Small intestine (tissue), 7 donors: ENCODE measurements around the gene EEF1AKMT1. TPM values are rescaled to one million over a fixed set of nuclear protein-coding genes. Genes with fewer than 3 reads are reported as not detected.

Source experiments
- DNase-seq, 2 donors: peaks; one replicate each; pipeline versions ENCODE4 v3.0.0 to v3.0.0-alpha.2; 2013
- FAIRE-seq: peaks from 2 replicates; lab custom pipeline; 2012; peaks lifted over from hg19 to GRCh38; lab: Jason Lieb, UNC
- H3K27ac ChIP-seq, 3 donors: one replicate each; pipeline ENCODE4 v1.5.1; 2013; ENCODE audit warnings: low read length in 2 of 3, mild to moderate bottlenecking in 2 of 3, control low read depth in 1 of 3, inconsistent platforms in 1 of 3, low read depth in 1 of 3, moderate library complexity in 1 of 3
- H3K27me3 ChIP-seq, 3 donors: one replicate each; pipeline ENCODE4 v1.6.1; 2013; ENCODE audit warnings: low read length in 3 of 3, inconsistent platforms in 1 of 3; ENCODE audit not compliant: control insufficient read depth in 3 of 3, insufficient read depth in 3 of 3
- H3K36me3 ChIP-seq, 3 donors: one replicate each; pipeline ENCODE4 v1.6.1; 2013; ENCODE audit warnings: low read length in 3 of 3, inconsistent platforms in 1 of 3, low read depth in 1 of 3, mild to moderate bottlenecking in 1 of 3, moderate library complexity in 1 of 3; ENCODE audit not compliant: control insufficient read depth in 3 of 3, insufficient read depth in 2 of 3
- H3K4me1 ChIP-seq, 3 donors: one replicate each; pipeline ENCODE4 v1.6.1; 2013; ENCODE audit warnings: low read length in 2 of 3, inconsistent platforms in 1 of 3, low read depth in 1 of 3, mild to moderate bottlenecking in 1 of 3, moderate library complexity in 1 of 3; ENCODE audit not compliant: control insufficient read depth in 3 of 3, insufficient read depth in 2 of 3
- H3K4me3 ChIP-seq, 3 donors: one replicate each; pipeline ENCODE4 v1.5.1; 2013; ENCODE audit warnings: low read length in 3 of 3, control low read depth in 1 of 3, inconsistent platforms in 1 of 3, low read depth in 1 of 3, mild to moderate bottlenecking in 1 of 3, moderate library complexity in 1 of 3
- H3K9me3 ChIP-seq, 2 donors: one replicate each; pipeline ENCODE4 v1.6.1; 2013; ENCODE audit warnings: low read depth in 1 of 2, low read length in 1 of 2; ENCODE audit not compliant: control insufficient read depth in 2 of 2, insufficient read depth in 1 of 2
- WGBS, 3 donors: extraction: QIAGEN DNeasy Blood & Tissue Kit; methylation state at CpG; one replicate each; pipeline ENCODE4 v1.1.7; 2013; 5-methylcytosine and 5-hydroxymethylcytosine counted together
- polyA plus RNA-seq, 4 donors: library from polyadenylated mRNA; stranded (reverse) in 3 of 4; unstranded in 1 of 4; fragments of 200-250 nt in 3 of 4; fragments of 120-200 nt in 1 of 4; gene quantifications; one replicate each; pipeline versions ENCODE4 v1.2.1 to v1.2.3, GENCODE V29; 2013
- donor health status: healthy with polysubstance abuse.
- donor health status: control.
- donor health status: control.
- donor health status: Bipolar disorder and iron deficiency.
- donor health status: healthy.

EEF1AKMT1 gene
- polyA plus RNA-seq, 4 donors, result 2.5 to 10.5 (median 6.1) TPM

GRCh38 chr13:20696073-20696472, 77.7 kb downstream of the EEF1AKMT1 start:
- H3K4me3 ChIP-seq, result no peak overlapping the region
- WGBS, 3 donors, result 58 to 63% (median 61%) methylated on average over 4 of the region's 4 CpGs
- H3K27me3 ChIP-seq, result peaks cover 0 to under 1% (median 0%) of the 10 kb centered on the region in 3 donors
- H3K36me3 ChIP-seq, result peaks cover 2 to 4% (median 2%) of the 10 kb centered on the region in 3 donors
- H3K27ac ChIP-seq, result no peak overlapping the region
- H3K4me1 ChIP-seq, result no peaks in the 10 kb centered on the region
- DNase-seq, result no peak
- H3K9me3 ChIP-seq, result no peaks in the 10 kb centered on the region
- FAIRE-seq, result no peak

GRCh38 chr13:20691616-20692015, 82.1 kb downstream of the EEF1AKMT1 start:
- H3K4me3 ChIP-seq, result no peak overlapping the region
- H3K36me3 ChIP-seq, result peaks cover 2 to 7% (median 2%) of the 10 kb centered on the region in 3 donors
- peaks cover 0 to 4% (median 0%) of the 10 kb centered on the region in 3 donors for H3K4me1 ChIP-seq
- no peak for FAIRE-seq
- no peaks in the 10 kb centered on the region for H3K27me3 ChIP-seq
- no peak overlapping the region for H3K27ac ChIP-seq
- WGBS, 3 donors, result 68 to 70% (median 70%) methylated on average over 4 of the region's 4 CpGs
- no peak for DNase-seq
- no peaks in the 10 kb centered on the region for H3K9me3 ChIP-seq

GRCh38 chr13:20689291-20689690, 84.5 kb downstream of the EEF1AKMT1 start:
- FAIRE-seq (no peak), DNase-seq (no peak)
- H3K27ac ChIP-seq, result no peak overlapping the region
- H3K27me3 ChIP-seq, result no peaks in the 10 kb centered on the region
- H3K4me3 ChIP-seq, result no peak overlapping the region
- peaks cover 2 to 7% (median 2%) of the 10 kb centered on the region in 3 donors for H3K36me3 ChIP-seq
- WGBS, 3 donors, result 95 to 97% (median 96%) methylated on average over 3 of the region's 3 CpGs
- H3K9me3 ChIP-seq, result no peaks in the 10 kb centered on the region
- peaks cover 0 to 5% (median 0%) of the 10 kb centered on the region in 3 donors for H3K4me1 ChIP-seq

GRCh38 chr13:20686863-20687579, 86.7 kb downstream of the EEF1AKMT1 start:
- FAIRE-seq, result no peak
- no peak for DNase-seq
- Histone ChIP-seq H3K36me3 (peaks cover 0 to 7% (median 2%) of the 10 kb centered on the region in 3 donors), H3K27ac (no peak overlapping the region), H3K4me1 (peaks cover 0 to 8% (median 0%) of the 10 kb centered on the region in 3 donors), H3K27me3 (no peaks in the 10 kb centered on the region), H3K9me3 (no peaks in the 10 kb centered on the region), H3K4me3 (no peak overlapping the region)
- 91 to 92% (median 92%) methylated on average over 4 of the region's 4 CpGs for WGBS, 3 donors

- no peak overlapping the region for H3K4me3 ChIP-seq
- WGBS, 3 donors, result 86 to 96% (median 92%) methylated on average over 1 of the region's 1 CpG
- peaks cover 0 to 8% (median 0%) of the 10 kb centered on the region in 3 donors for H3K4me1 ChIP-seq
- peaks cover 0 to 2% (median 0%) of the 10 kb centered on the region in 3 donors for H3K36me3 ChIP-seq
- DNase-seq, result no peak
- H3K9me3 ChIP-seq, result no peaks in the 10 kb centered on the region
- no peak overlapping the region for H3K27ac ChIP-seq
- FAIRE-seq, result no peak
- H3K27me3 ChIP-seq, result no peaks in the 10 kb centered on the region
These were observed 87.6 kb downstream of the EEF1AKMT1 start for GRCh38 chr13:20686167-20686566.

GRCh38 chr13:20685092-20685491, 88.7 kb downstream of the EEF1AKMT1 start:
- FAIRE-seq (no peak), DNase-seq (peak in 1 of 2 donors; percentile 67)
- H3K36me3 ChIP-seq, result peaks cover 0 to 2% (median 0%) of the 10 kb centered on the region in 3 donors
- H3K27me3 ChIP-seq, result no peaks in the 10 kb centered on the region
- peak overlapping the region in 1 of 3 donors; percentile 36 for H3K27ac ChIP-seq
- no peaks in the 10 kb centered on the region for H3K9me3 ChIP-seq
- WGBS, 3 donors, result 59 to 70% (median 61%) methylated on average over 6 of the region's 6 CpGs
- peak overlapping the region in 1 of 3 donors; percentile 13 for H3K4me3 ChIP-seq
- peaks cover 0 to 8% (median 0%) of the 10 kb centered on the region in 3 donors for H3K4me1 ChIP-seq

GRCh38 chr13:20684546-20684945, 89.2 kb downstream of the EEF1AKMT1 start:
- WGBS, 3 donors, result 57 to 74% (median 62%) methylated on average over 18 of the region's 18 CpGs
- Histone ChIP-seq H3K4me1 (peaks cover 0 to 8% (median 0%) of the 10 kb centered on the region in 3 donors), H3K36me3 (peaks cover 0 to 2% (median 0%) of the 10 kb centered on the region in 3 donors), H3K27me3 (no peaks in the 10 kb centered on the region), H3K9me3 (no peaks in the 10 kb centered on the region), H3K4me3 (peak overlapping the region in 1 of 3 donors; percentile 13), H3K27ac (peak overlapping the region in 1 of 3 donors; percentile 36)
- no peak for FAIRE-seq
- DNase-seq, result peak; percentile 71 to 84

GRCh38 chr13:20684041-20684440, 89.7 kb downstream of the EEF1AKMT1 start:
- Histone ChIP-seq H3K4me3 (no peak overlapping the region), H3K9me3 (no peaks in the 10 kb centered on the region), H3K27me3 (no peaks in the 10 kb centered on the region), H3K36me3 (peaks cover 0 to 2% (median 0%) of the 10 kb centered on the region in 3 donors), H3K27ac (peak overlapping the region in 1 of 3 donors; percentile 36), H3K4me1 (peaks cover 0 to 8% (median 0%) of the 10 kb centered on the region in 3 donors)
- FAIRE-seq, result no peak
- no peak for DNase-seq
- WGBS, 3 donors, result 83 to 96% (median 90%) methylated on average over 4 of the region's 4 CpGs
